ENCODE measurements around the gene OR6M1.

Gene OR6M1

GRCh38 chr11:123770712-123771111 is 35.4 kb downstream of the OR6M1 start:
- Histone ChIP-seq H2BK5ac (ENCODE audit: low read length) (no peak overlapping the region), H3K4me2 (ENCODE audit: insufficient read depth, low read length, poor library complexity, severe bottlenecking) (no peak overlapping the region), H3K14ac (ENCODE audit: low read length) (no peak overlapping the region), H2BK15ac (ENCODE audit: low read length) (no peak overlapping the region), H3K27ac (replicated peaks; ENCODE audit: low read length) (no peak overlapping the region), H2AK5ac (ENCODE audit: low read depth, low read length) (no peak overlapping the region), H3K23ac (ENCODE audit: low read depth, low read length, poor library complexity) (no peak overlapping the region), H3K27me3 (ENCODE audit: control insufficient read depth in 3 of 3, insufficient read depth in 3 of 3, low read depth in 1 of 3, low read length in 3 of 3) (no peaks in the 10 kb centered on the region), H3K79me1 (ENCODE audit: low read depth, low read length) (no peaks in the 10 kb centered on the region), H3K4me1 (ENCODE audit: control insufficient read depth in 2 of 2, insufficient read depth in 1 of 2, low read depth in 1 of 2, low read length in 2 of 2) (no peaks in the 10 kb centered on the region), H3K9ac (ENCODE audit: low read depth, low read length, poor library complexity) (no peak overlapping the region), H4K8ac (ENCODE audit: low read depth, low read length) (no peak overlapping the region), H2AFZ (ENCODE audit: low read length) (no peak overlapping the region), H3K4ac (ENCODE audit: low read length) (no peak overlapping the region), H3K9me3 (replicated peaks in 1 of 2; ENCODE audit: control insufficient read depth in 2 of 2, insufficient read depth in 1 of 2, low read depth in 1 of 2, low read length in 2 of 2) (no peaks in the 10 kb centered on the region), H4K91ac (ENCODE audit: low read depth, low read length, poor library complexity) (no peak overlapping the region), H2BK120ac (ENCODE audit: low read depth, low read length) (no peak overlapping the region), H3K4me3 (ENCODE audit: low read length in 2 of 2) (no peak overlapping the region), H3K18ac (ENCODE audit: low read length) (no peak overlapping the region), H2BK12ac (ENCODE audit: low read length) (no peak overlapping the region), H3K36me3 (replicated peaks in 1 of 2; ENCODE audit: control insufficient read depth in 2 of 2, insufficient read depth in 2 of 2, low read length in 2 of 2) (no peaks in the 10 kb centered on the region)
- DNase-seq (ENCODE audit: low spot score) = no peak

- WGBS, 2 donors (ENCODE audit: extremely low coverage in 2 of 2, insufficient read length in 2 of 2, insufficient replicate concordance in 1 of 2) = no CpG with 5 or more reads among the region's 1 CpG
- Histone ChIP-seq H3K23ac (ENCODE audit: low read depth, low read length, poor library complexity) (no peak overlapping the region), H3K4me2 (ENCODE audit: insufficient read depth, low read length, poor library complexity, severe bottlenecking) (no peak overlapping the region), H4K91ac (ENCODE audit: low read depth, low read length, poor library complexity) (no peak overlapping the region), H2BK12ac (ENCODE audit: low read length) (no peak overlapping the region), H3K9ac (ENCODE audit: low read depth, low read length, poor library complexity) (no peak overlapping the region), H3K4ac (ENCODE audit: low read length) (no peak overlapping the region), H3K27me3 (ENCODE audit: control insufficient read depth in 3 of 3, insufficient read depth in 3 of 3, low read depth in 1 of 3, low read length in 3 of 3) (no peaks in the 10 kb centered on the region), H3K4me1 (ENCODE audit: control insufficient read depth in 2 of 2, insufficient read depth in 1 of 2, low read depth in 1 of 2, low read length in 2 of 2) (no peaks in the 10 kb centered on the region), H2AFZ (ENCODE audit: low read length) (no peak overlapping the region), H3K14ac (ENCODE audit: low read length) (no peak overlapping the region), H4K8ac (ENCODE audit: low read depth, low read length) (no peak overlapping the region), H3K9me3 (replicated peaks in 1 of 2; ENCODE audit: control insufficient read depth in 2 of 2, insufficient read depth in 1 of 2, low read depth in 1 of 2, low read length in 2 of 2) (peaks cover 0 to 1% of the 10 kb centered on the region in 2 donors), H2BK120ac (ENCODE audit: low read depth, low read length) (no peak overlapping the region), H3K36me3 (replicated peaks in 1 of 2; ENCODE audit: control insufficient read depth in 2 of 2, insufficient read depth in 2 of 2, low read length in 2 of 2) (no peaks in the 10 kb centered on the region), H3K79me1 (ENCODE audit: low read depth, low read length) (no peaks in the 10 kb centered on the region), H2BK15ac (ENCODE audit: low read length) (no peak overlapping the region), H3K27ac (replicated peaks; ENCODE audit: low read length) (no peak overlapping the region), H2BK5ac (ENCODE audit: low read length) (no peak overlapping the region), H3K18ac (ENCODE audit: low read length) (no peak overlapping the region), H3K4me3 (ENCODE audit: low read length in 2 of 2) (no peak overlapping the region), H2AK5ac (ENCODE audit: low read depth, low read length) (no peak overlapping the region)
- no peak for DNase-seq (ENCODE audit: low spot score)
Measured at GRCh38 chr11:123765601-123766000, 40.5 kb downstream of the OR6M1 start.

GRCh38 chr11:123762422-123762821 is 43.7 kb downstream of the OR6M1 start:
- Histone ChIP-seq H2BK15ac (ENCODE audit: low read length) (no peak overlapping the region), H3K27ac (replicated peaks; ENCODE audit: low read length) (no peak overlapping the region), H2BK120ac (ENCODE audit: low read depth, low read length) (no peak overlapping the region), H2AK5ac (ENCODE audit: low read depth, low read length) (no peak overlapping the region), H4K91ac (ENCODE audit: low read depth, low read length, poor library complexity) (no peak overlapping the region), H3K18ac (ENCODE audit: low read length) (no peak overlapping the region), H3K9ac (ENCODE audit: low read depth, low read length, poor library complexity) (no peak overlapping the region), H2AFZ (ENCODE audit: low read length) (no peak overlapping the region), H3K14ac (ENCODE audit: low read length) (no peak overlapping the region), H3K4ac (ENCODE audit: low read length) (no peak overlapping the region), H3K9me3 (replicated peaks in 1 of 2; ENCODE audit: control insufficient read depth in 2 of 2, insufficient read depth in 1 of 2, low read depth in 1 of 2, low read length in 2 of 2) (peaks cover 0 to 1% of the 10 kb centered on the region in 2 donors), H3K23ac (ENCODE audit: low read depth, low read length, poor library complexity) (no peak overlapping the region), H3K4me3 (ENCODE audit: low read length in 2 of 2) (no peak overlapping the region), H4K8ac (ENCODE audit: low read depth, low read length) (no peak overlapping the region), H3K79me1 (ENCODE audit: low read depth, low read length) (no peaks in the 10 kb centered on the region), H3K4me1 (ENCODE audit: control insufficient read depth in 2 of 2, insufficient read depth in 1 of 2, low read depth in 1 of 2, low read length in 2 of 2) (no peaks in the 10 kb centered on the region), H3K27me3 (ENCODE audit: control insufficient read depth in 3 of 3, insufficient read depth in 3 of 3, low read depth in 1 of 3, low read length in 3 of 3) (no peaks in the 10 kb centered on the region), H3K4me2 (ENCODE audit: insufficient read depth, low read length, poor library complexity, severe bottlenecking) (no peak overlapping the region), H2BK12ac (ENCODE audit: low read length) (no peak overlapping the region), H2BK5ac (ENCODE audit: low read length) (no peak overlapping the region), H3K36me3 (replicated peaks in 1 of 2; ENCODE audit: control insufficient read depth in 2 of 2, insufficient read depth in 2 of 2, low read length in 2 of 2) (no peaks in the 10 kb centered on the region)
- no peak for DNase-seq (ENCODE audit: low spot score)

- no peak overlapping the region for H4K91ac ChIP-seq (ENCODE audit: low read depth, low read length, poor library complexity)
- WGBS, 2 donors (ENCODE audit: extremely low coverage in 2 of 2, insufficient read length in 2 of 2, insufficient replicate concordance in 1 of 2) = no CpG with 5 or more reads among the region's 1 CpG
Measured at GRCh38 chr11:123760894-123761293, 45.3 kb downstream of the OR6M1 start.

More at GRCh38 chr11:123760894-123761293, 45.3 kb downstream of the OR6M1 start:
- no peak overlapping the region for H3K9ac ChIP-seq (ENCODE audit: low read depth, low read length, poor library complexity)
- H3K79me1 ChIP-seq (ENCODE audit: low read depth, low read length) = no peaks in the 10 kb centered on the region
- no peaks in the 10 kb centered on the region for H3K4me1 ChIP-seq (ENCODE audit: control insufficient read depth in 2 of 2, insufficient read depth in 1 of 2, low read depth in 1 of 2, low read length in 2 of 2)
- no peak overlapping the region for H3K27ac ChIP-seq (replicated peaks; ENCODE audit: low read length)
- no peak overlapping the region for H2AK5ac ChIP-seq (ENCODE audit: low read depth, low read length)
- H3K23ac ChIP-seq (ENCODE audit: low read depth, low read length, poor library complexity) = no peak overlapping the region
- no peak overlapping the region for H2BK12ac ChIP-seq (ENCODE audit: low read length)
- H3K36me3 ChIP-seq (replicated peaks in 1 of 2; ENCODE audit: control insufficient read depth in 2 of 2, insufficient read depth in 2 of 2, low read length in 2 of 2) = no peaks in the 10 kb centered on the region
- no peak for DNase-seq (ENCODE audit: low spot score)
- no peak overlapping the region for H3K4me3 ChIP-seq (ENCODE audit: low read length in 2 of 2)
- H2BK120ac ChIP-seq (ENCODE audit: low read depth, low read length) = no peak overlapping the region
- no peak overlapping the region for H3K4me2 ChIP-seq (ENCODE audit: insufficient read depth, low read length, poor library complexity, severe bottlenecking)
- H3K4ac ChIP-seq (ENCODE audit: low read length) = no peak overlapping the region
- H2BK15ac ChIP-seq (ENCODE audit: low read length) = no peak overlapping the region
- no peak overlapping the region for H3K14ac ChIP-seq (ENCODE audit: low read length)
- no peak overlapping the region for H2AFZ ChIP-seq (ENCODE audit: low read length)
- H3K27me3 ChIP-seq (ENCODE audit: control insufficient read depth in 3 of 3, insufficient read depth in 3 of 3, low read depth in 1 of 3, low read length in 3 of 3) = peaks cover 0 to 3% (median 0%) of the 10 kb centered on the region in 3 experiments
- H3K9me3 ChIP-seq (replicated peaks in 1 of 2; ENCODE audit: control insufficient read depth in 2 of 2, insufficient read depth in 1 of 2, low read depth in 1 of 2, low read length in 2 of 2) = peaks cover 0 to 1% of the 10 kb centered on the region in 2 donors
- H2BK5ac ChIP-seq (ENCODE audit: low read length) = no peak overlapping the region
- H3K18ac ChIP-seq (ENCODE audit: low read length) = no peak overlapping the region
- H4K8ac ChIP-seq (ENCODE audit: low read depth, low read length) = no peak overlapping the region

Measured in neuronal stem cell (in vitro differentiated cells).